Sigmoid colon (tissue), 7 donors: ENCODE results near the gene MTUS2. TPM values are rescaled to one million over a fixed set of nuclear protein-coding genes. Genes with fewer than 3 reads are reported as not detected.

Source experiments
- DNase-seq: peaks from one replicate; pipeline ENCODE4 v3.0.0-alpha.2; 2019
- H3K27ac ChIP-seq, 4 donors: fragments of 200-600 bp; sonication (generic); one replicate each; pipeline ENCODE4 v1.5.1; 2016 to 2019; ENCODE audit warnings: mild to moderate bottlenecking in 1 of 4
- H3K27me3 ChIP-seq, 3 donors: fragments of 200-600 bp; sonication (generic); one replicate each; pipeline ENCODE4 v1.5.1; 2019; ENCODE audit warnings: mild to moderate bottlenecking in 1 of 3
- H3K36me3 ChIP-seq, 4 donors: fragments of 200-600 bp; sonication (generic); one replicate each; pipeline ENCODE4 v1.5.1; 2016 to 2019
- H3K4me1 ChIP-seq, 4 donors: fragments of 200-600 bp; sonication (generic); one replicate each; pipeline ENCODE4 v1.5.1; 2017 to 2019
- H3K4me3 ChIP-seq, 4 donors: fragments of 200-600 bp; sonication (generic); one replicate each; pipeline ENCODE4 v1.5.1; 2017 to 2019; ENCODE audit warnings: mild to moderate bottlenecking in 2 of 4, moderate library complexity in 1 of 4
- H3K9me3 ChIP-seq, 4 donors: fragments of 200-600 bp in 3 of 4; sonication (generic) in 3 of 4; one replicate each; pipeline versions ENCODE4 v1.5.1 to v1.6.1; 2013 to 2019
- CTCF ChIP-seq, 4 experiments: fragments of 450-650 bp in 3 of 4; fragments of 200-600 bp in 1 of 4; IDR thresholded peaks; one replicate each; pipeline ENCODE4 v1.5.1; 2016 to 2019; ENCODE audit warnings: antibody characterized with exemption in 4 of 4, mild to moderate bottlenecking in 3 of 4, moderate library complexity in 2 of 4
- EP300 ChIP-seq, 4 donors: sonication (generic); formaldehyde crosslinking; IDR thresholded peaks; one replicate each; pipeline ENCODE4 v1.6.1; 2017; ENCODE audit warnings: antibody characterized with exemption in 4 of 4
- POLR2A ChIP-seq, 2 donors: fragments of 450-650 bp; IDR thresholded peaks; one replicate each; pipeline ENCODE4 v1.6.1; 2016; ENCODE audit warnings: antibody characterized with exemption in 2 of 2, mild to moderate bottlenecking in 2 of 2, moderate library complexity in 2 of 2
- POLR2AphosphoS5 ChIP-seq, 4 donors: sonication (generic); formaldehyde crosslinking; IDR thresholded peaks; one replicate each; pipeline ENCODE4 v1.6.1; 2017; ENCODE audit warnings: antibody characterized with exemption in 4 of 4
- WGBS, 2 donors: extraction: QIAGEN DNeasy Blood & Tissue Kit; methylation state at CpG; one replicate each; pipeline ENCODE4 v1.1.7; 2013; 5-methylcytosine and 5-hydroxymethylcytosine counted together
- intact Hi-C: fragments of 100-400 bp; cut with DNase I; formaldehyde crosslinking; loops from one replicate; pipeline ENCODE4 v1.15.1; 2023
- polyA plus RNA-seq, 3 donors: library from polyadenylated mRNA; stranded (reverse); fragments of 200-250 nt; gene quantifications; one replicate each; pipeline ENCODE4 v1.2.3, GENCODE V29; 2013
- total RNA-seq, 4 donors: library from RNA; depleted of rRNA; stranded (reverse); fragments of >200 nt; gene quantifications; one replicate each; pipeline ENCODE4 v1.1.0, GENCODE V29; 2016
- donor health status: healthy with polysubstance abuse.
- donor health status: Bipolar disorder and iron deficiency.
- donor health status: healthy.

Gene MTUS2
- total and polyA plus RNA-seq, 7 donors: 0.23 to 2.2 (median 0.85) TPM; not detected in 1

- Histone ChIP-seq H3K4me1 (peaks cover 0 to 14% (median 6%) of the 10 kb centered on the region in 4 donors), H3K9me3 (no peaks in the 10 kb centered on the region), H3K27ac (no peak overlapping the region), H3K4me3 (no peak overlapping the region), H3K36me3 (no peaks in the 10 kb centered on the region), H3K27me3 (no peaks in the 10 kb centered on the region)
- WGBS, 2 donors: 98% methylated on average over 1 of the region's 1 CpG
- no peak for DNase-seq
- TF ChIP-seq POLR2AphosphoS5 (IDR thresholded peaks at IDR 0.05) (no peak), POLR2A (IDR thresholded peaks at IDR 0.05) (no peak), CTCF (IDR thresholded peaks at IDR 0.05) (peak in 1 of 4 experiments; percentile 22)
- intact Hi-C loops: loop anchor here (2.0 to 10.0 kb wide), 3 partner anchors 78 to 472 kb away; partner anchors contain the start of genes POMP and SLC46A3
Observed at GRCh38 chr13:28796938-28797257, 23.2 kb upstream of the MTUS2 start.

GRCh38 chr13:28805193-28805819 is 14.8 kb upstream of the MTUS2 start:
- H3K36me3 ChIP-seq: no peaks in the 10 kb centered on the region
- H3K4me3 ChIP-seq: no peak overlapping the region
- H3K27me3 ChIP-seq: peaks cover 0 to 13% (median 6%) of the 10 kb centered on the region in 3 donors
- H3K27ac ChIP-seq: no peak overlapping the region
- WGBS, 2 donors: 56 to 63% methylated on average over 11 of the region's 11 CpGs
- no peaks in the 10 kb centered on the region for H3K4me1 ChIP-seq
- no peak for DNase-seq
- no peak for TF ChIP-seq POLR2A (IDR thresholded peaks at IDR 0.05)
- TF ChIP-seq CTCF (IDR thresholded peaks at IDR 0.05): peak in 1 of 4 experiments; percentile 20
- TF ChIP-seq EP300 (IDR thresholded peaks at IDR 0.05): no peak
- TF ChIP-seq POLR2AphosphoS5 (IDR thresholded peaks at IDR 0.05): no peak
- H3K9me3 ChIP-seq: peaks cover 0 to 7% (median 2%) of the 10 kb centered on the region in 4 donors
- intact Hi-C loops: no loop called here

DNA sequence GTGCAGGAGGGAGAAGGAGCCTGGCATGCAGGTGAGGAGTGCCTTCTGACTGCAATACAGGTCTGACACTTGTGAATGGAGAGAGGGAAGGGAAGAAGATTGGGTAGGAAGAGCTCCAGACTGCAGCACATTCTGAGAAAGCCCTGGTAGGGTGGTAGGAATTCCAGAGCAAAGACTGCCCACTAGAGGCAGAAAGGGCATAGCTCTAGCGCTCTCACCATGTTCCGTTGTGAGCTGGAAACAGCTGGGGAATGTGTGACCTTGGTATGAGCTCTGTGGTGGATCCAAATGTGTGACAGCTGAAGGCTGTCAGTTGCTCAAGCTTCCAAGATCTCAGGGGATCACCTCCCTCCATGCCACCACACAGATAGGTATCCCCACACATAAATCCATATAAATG is 2.9 kb upstream of the MTUS2 start:
- H3K9me3 ChIP-seq: peaks cover 0 to 5% (median 0%) of the 10 kb centered on the region in 4 donors
- peaks cover 0 to 18% (median 16%) of the 10 kb centered on the region in 4 donors for H3K4me1 ChIP-seq
- intact Hi-C loops: no loop called here
- no peaks in the 10 kb centered on the region for H3K36me3 ChIP-seq
- H3K27ac ChIP-seq: no peak overlapping the region
- no peak for DNase-seq
- 91 to 95% methylated on average over 2 of the region's 2 CpGs for WGBS, 2 donors
- H3K27me3 ChIP-seq: peaks cover 11 to 33% (median 31%) of the 10 kb centered on the region in 3 donors
- TF ChIP-seq POLR2AphosphoS5 (IDR thresholded peaks at IDR 0.05): no peak
- no peak for TF ChIP-seq EP300 (IDR thresholded peaks at IDR 0.05)
- TF ChIP-seq CTCF (IDR thresholded peaks at IDR 0.05): no peak
- no peak for TF ChIP-seq POLR2A (IDR thresholded peaks at IDR 0.05)
- H3K4me3 ChIP-seq: no peak overlapping the region

GRCh38 chr13:28819046-28819730 is 951 bp upstream of the MTUS2 start:
- no peak for DNase-seq
- Histone ChIP-seq H3K4me1 (peaks cover 0 to 18% (median 16%) of the 10 kb centered on the region in 4 donors), H3K27ac (no peak overlapping the region), H3K4me3 (peak overlapping the region in 3 of 4 donors; percentile 35 to 57 (median 51)), H3K9me3 (peaks cover 0 to 5% (median 0%) of the 10 kb centered on the region in 4 donors), H3K36me3 (no peaks in the 10 kb centered on the region), H3K27me3 (peaks cover 11 to 33% (median 31%) of the 10 kb centered on the region in 3 donors)
- TF ChIP-seq CTCF (IDR thresholded peaks at IDR 0.05) (peak in 1 of 4 experiments; percentile 10), EP300 (IDR thresholded peaks at IDR 0.05) (no peak)
- intact Hi-C loops: no loop called here
- 5% methylated on average over 29 of the region's 29 CpGs for WGBS, 2 donors
